GM12874 (cell line): ENCODE data around the gene TPH2.

Source experiments
- TF ChIP-seq, protein P1 (sequence below): IDR thresholded peaks from 2 replicates; pipeline ENCODE4 v1.5.1; 2011; ENCODE audit warnings: low read depth, mild to moderate bottlenecking, control low read depth, low read length, moderate library complexity; ENCODE audit not compliant: insufficient read depth

TPH2 gene

DNA sequence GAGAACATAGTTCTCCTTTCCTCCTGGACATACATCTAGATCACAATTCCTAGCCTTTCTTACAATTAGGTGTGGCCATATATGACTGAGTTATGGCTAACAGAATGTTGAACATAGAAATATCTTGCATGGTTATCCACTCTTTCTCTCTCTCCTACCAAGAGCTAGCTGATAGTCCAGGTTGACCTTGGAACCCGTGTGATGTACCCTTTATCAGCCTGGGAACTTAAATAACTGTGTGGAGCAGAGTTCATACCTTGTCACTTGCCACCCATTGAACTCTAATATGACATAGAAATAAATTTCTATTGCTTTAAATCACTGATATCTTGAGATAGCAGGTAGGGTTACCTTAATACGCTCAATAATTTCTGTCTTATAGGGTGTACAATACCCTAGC lies 115.9 kb downstream of the TPH2 start:
- TF ChIP-seq, protein P1, sequence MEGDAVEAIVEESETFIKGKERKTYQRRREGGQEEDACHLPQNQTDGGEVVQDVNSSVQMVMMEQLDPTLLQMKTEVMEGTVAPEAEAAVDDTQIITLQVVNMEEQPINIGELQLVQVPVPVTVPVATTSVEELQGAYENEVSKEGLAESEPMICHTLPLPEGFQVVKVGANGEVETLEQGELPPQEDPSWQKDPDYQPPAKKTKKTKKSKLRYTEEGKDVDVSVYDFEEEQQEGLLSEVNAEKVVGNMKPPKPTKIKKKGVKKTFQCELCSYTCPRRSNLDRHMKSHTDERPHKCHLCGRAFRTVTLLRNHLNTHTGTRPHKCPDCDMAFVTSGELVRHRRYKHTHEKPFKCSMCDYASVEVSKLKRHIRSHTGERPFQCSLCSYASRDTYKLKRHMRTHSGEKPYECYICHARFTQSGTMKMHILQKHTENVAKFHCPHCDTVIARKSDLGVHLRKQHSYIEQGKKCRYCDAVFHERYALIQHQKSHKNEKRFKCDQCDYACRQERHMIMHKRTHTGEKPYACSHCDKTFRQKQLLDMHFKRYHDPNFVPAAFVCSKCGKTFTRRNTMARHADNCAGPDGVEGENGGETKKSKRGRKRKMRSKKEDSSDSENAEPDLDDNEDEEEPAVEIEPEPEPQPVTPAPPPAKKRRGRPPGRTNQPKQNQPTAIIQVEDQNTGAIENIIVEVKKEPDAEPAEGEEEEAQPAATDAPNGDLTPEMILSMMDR = no peak

DNA sequence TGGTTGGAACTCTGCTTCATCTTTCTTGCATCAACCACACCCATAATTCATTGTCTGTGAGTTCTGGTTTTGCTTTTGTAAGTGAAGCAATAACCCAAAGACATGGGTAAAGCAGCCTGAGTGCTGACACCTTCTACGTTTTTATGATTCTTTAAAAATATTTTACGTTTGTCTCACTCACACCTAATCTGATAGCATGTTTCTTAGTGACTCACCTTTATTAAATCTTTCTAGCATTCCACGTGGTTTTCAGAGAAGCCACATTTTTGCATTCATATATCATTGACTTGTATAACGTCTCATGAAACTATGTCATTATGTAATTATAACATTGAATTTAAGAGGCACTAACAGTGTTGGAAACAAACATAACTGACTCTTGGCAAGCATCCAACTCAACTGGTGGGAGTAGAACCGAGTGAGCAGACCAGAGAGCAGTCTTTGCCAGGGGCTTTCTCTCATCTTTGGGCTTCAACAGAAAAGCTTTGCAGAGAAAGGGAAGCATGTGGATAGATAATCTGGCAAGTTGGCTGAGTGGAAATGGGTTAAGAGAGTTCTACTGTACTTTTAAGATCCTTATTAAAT lies 118.8 kb downstream of the TPH2 start:
- TF ChIP-seq, protein P1 = no peak

DNA sequence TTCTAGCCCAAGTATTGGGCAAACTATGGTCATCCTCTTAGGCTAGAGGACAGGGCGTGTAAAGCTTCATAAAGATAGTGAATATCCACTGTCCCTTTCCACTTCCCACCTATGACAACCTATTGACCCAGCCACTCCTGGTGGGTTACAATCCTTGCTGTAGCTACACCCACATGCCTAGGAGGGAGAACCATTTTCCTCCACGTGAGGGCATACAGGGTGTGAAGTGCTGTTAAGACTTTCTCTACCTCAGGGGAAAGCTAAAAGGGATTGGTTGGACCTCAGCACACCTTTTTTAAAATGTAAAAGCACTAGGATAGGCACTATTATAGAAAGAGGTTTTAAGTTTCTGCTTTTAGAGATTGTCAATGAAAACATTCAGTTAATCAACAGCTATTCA lies 124.4 kb downstream of the TPH2 start:
- TF ChIP-seq, protein P1 = no peak

DNA sequence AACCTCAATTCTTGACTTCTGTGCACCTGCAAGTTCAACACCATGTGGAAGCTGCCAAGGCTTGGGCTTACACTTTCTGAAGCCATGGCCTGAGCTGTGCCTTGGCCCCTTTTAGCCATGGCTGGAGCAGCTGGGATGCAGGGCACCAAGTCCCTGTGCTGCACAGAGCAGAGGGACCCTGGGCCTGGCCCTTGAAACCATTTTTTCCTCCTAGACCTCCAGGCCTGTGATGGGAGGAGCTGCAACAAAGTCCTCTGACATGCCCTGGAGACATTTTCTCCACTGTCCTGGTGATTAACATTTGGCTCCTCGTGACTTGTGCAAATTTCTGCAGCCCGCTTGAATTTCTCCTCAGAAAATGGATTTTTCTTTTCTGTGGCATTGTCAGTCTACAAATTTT lies 132.4 kb downstream of the TPH2 start:
- TF ChIP-seq, protein P1 = no peak

DNA sequence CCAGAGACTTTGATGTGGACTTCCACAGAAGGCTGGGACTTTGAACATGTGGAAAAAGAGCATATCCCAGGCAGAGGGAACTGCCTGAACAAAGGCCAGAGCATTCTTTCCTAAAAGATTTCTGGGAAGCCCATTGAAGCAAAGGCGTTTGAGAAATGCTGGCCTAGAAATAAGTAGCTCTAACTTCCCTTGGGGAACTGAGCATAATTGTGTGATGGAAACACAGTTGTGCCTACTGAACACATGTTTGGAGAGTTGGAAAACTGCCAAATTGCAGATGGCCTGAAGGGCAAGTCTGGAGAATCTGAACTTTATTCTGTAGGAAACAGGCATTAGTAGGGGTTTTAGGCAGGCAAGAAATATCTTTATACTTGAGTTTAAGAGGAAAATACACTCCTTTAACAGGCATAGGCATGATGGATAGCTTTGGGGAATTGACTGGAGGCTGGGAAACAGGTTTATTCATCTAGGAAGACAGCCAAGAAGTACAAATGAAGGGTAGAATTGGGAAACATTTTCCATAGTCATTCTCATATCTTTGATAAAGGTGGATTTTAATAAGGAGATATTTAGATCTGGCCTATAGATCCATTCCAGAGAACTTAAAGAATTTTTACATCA lies 134.1 kb downstream of the TPH2 start:
- TF ChIP-seq, protein P1 = no peak

DNA sequence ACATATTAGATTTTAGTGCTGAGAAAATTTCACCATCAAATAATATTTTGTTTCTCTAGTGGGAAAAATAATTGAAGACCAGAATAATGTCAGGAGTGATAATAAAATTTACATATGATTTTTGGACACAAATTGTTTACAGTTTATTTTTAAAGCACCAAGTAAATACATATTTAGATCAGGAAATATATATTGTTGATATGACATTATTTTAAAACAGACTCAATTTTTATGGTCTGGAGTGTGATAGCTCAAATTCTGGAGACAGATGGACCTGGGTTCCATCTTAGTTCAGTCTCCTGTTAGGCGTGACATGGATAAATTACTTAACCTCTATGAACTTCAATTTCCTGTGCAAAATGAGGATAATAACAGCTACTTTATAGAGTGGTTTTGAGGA lies 135.4 kb downstream of the TPH2 start:
- TF ChIP-seq, protein P1 = no peak

DNA sequence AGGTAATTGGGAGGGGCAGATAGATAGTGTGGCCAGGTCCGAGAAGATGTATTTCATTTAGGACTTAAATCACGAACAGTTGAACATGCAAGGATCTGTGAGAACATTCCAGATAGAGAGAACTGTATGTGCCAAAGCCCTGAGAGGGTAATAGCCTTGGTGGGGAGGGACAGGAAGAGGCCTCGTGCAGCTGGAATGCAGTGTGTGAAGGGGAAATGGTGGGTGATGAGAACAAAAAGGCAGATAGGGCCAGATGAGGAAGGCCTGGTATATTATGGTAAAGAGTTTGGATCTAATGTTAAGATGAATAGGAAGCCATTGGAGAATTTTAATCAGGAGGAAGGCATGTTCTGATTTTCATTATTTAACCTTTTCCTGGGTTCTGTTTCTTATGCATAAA lies 136.3 kb downstream of the TPH2 start:
- TF ChIP-seq, protein P1 = no peak
